GM19043 (cell line): Measurements from ENCODE around the gene B3GNT3.
"Not testable (repeated sequence)": the region's sequence is repeated elsewhere in the genome, so short reads cannot be mapped to it uniquely, and the experiment has no call there.

ENCODE experiments used
- ATAC-seq: cut with Tn5 transposase; IDR thresholded peaks from one replicate; pipeline ENCODE4 v1.9.1; 2021; ENCODE audit warnings: low read depth; ENCODE audit not compliant: unreplicated experiment

B3GNT3 gene

GRCh38 chr19:17796838-17797423, 2.0 kb downstream of the B3GNT3 start:
- ATAC-seq, result no peak

GRCh38 chr19:17797424-17798201, 2.7 kb downstream of the B3GNT3 start:
- no peak for ATAC-seq

- not testable (repeated sequence) for ATAC-seq
Measured at GRCh38 chr19:17798599-17798998, 3.7 kb downstream of the B3GNT3 start.

GRCh38 chr19:17802137-17802858, 7.4 kb downstream of the B3GNT3 start:
- no peak for ATAC-seq

GRCh38 chr19:17803264-17803896, 8.4 kb downstream of the B3GNT3 start:
- no peak for ATAC-seq

- no peak for ATAC-seq
Measured at GRCh38 chr19:17805427-17805826, 10.5 kb downstream of the B3GNT3 start.

GRCh38 chr19:17806945-17807344, 12.0 kb downstream of the B3GNT3 start:
- ATAC-seq, result no peak

GRCh38 chr19:17807731-17808316, 12.9 kb downstream of the B3GNT3 start:
- ATAC-seq, result no peak

- ATAC-seq, result no peak
Measured at GRCh38 chr19:17811103-17811502, 16.2 kb downstream of the B3GNT3 start.

- no peak for ATAC-seq
Measured at GRCh38 chr19:17811681-17812080, 16.7 kb downstream of the B3GNT3 start.

GRCh38 chr19:17812099-17812498, 17.2 kb downstream of the B3GNT3 start:
- ATAC-seq, result no peak

GRCh38 chr19:17817668-17818363, 22.9 kb downstream of the B3GNT3 start:
- no peak for ATAC-seq

- ATAC-seq, result no peak
Measured at GRCh38 chr19:17821190-17821589, 26.3 kb downstream of the B3GNT3 start, which contains the start of gene INSL3. TSS of gene INSL3 (minus strand) at chr19:17821519. CDS start at chr19:17821506, 13 bp downstream.

GRCh38 chr19:17824339-17824738, 29.4 kb downstream of the B3GNT3 start:
- ATAC-seq, result no peak

- no peak for ATAC-seq
Measured at GRCh38 chr19:17826508-17827056, 31.6 kb downstream of the B3GNT3 start.

- ATAC-seq, result no peak
Measured at GRCh38 chr19:17829855-17830566, 35.1 kb downstream of the B3GNT3 start.

GRCh38 chr19:17830567-17831418, 35.9 kb downstream of the B3GNT3 start:
- no peak for ATAC-seq

GRCh38 chr19:17831419-17831888, 36.5 kb downstream of the B3GNT3 start:
- no peak for ATAC-seq
